ENCODE measurements around the gene GNG10.

Gene GNG10

GRCh38 chr9:111631214-111631971 is 30.0 kb upstream of the GNG10 start, which contains the start of gene DNAJC25:
Gene DNAJC25, plus strand, starts transcription at chr9:111631334. Its CDS starts 74 bp downstream, at chr9:111631408.
- Histone ChIP-seq H3K9ac (ENCODE audit: low read length in 2 of 2) (peak within 1 kb of the TSS; percentile 90), H3K4me3 (ENCODE audit: low read length in 2 of 2) (peak within 1 kb of the TSS; percentile 84 to 94), H3K36me3 (ENCODE audit: control insufficient read depth in 2 of 2, insufficient read depth in 2 of 2, low read length in 2 of 2) (no peaks in the 10 kb centered on the region), H3K27me3 (ENCODE audit: control insufficient read depth in 1 of 2, insufficient read depth in 2 of 2, low read length in 2 of 2) (no peaks in the 10 kb centered on the region), H3K9me3 (ENCODE audit: control insufficient read depth in 2 of 2, low read length in 2 of 2) (no peaks in the 10 kb centered on the region), H3K4me1 (ENCODE audit: control insufficient read depth, insufficient read depth, low read length) (peaks cover 12% of the 10 kb centered on the region), H3K27ac (ENCODE audit: low read length) (peak within 1 kb of the TSS; percentile 46)

- H3K4me3 ChIP-seq (ENCODE audit: low read length in 2 of 2), result peak overlapping the region; percentile 84 to 94
- H3K36me3 ChIP-seq (ENCODE audit: control insufficient read depth in 2 of 2, insufficient read depth in 2 of 2, low read length in 2 of 2), result no peaks in the 10 kb centered on the region
- peak overlapping the region; percentile 48 to 90 for H3K9ac ChIP-seq (ENCODE audit: low read length in 2 of 2)
- peak overlapping the region; percentile 46 for H3K27ac ChIP-seq (ENCODE audit: low read length)
- no peaks in the 10 kb centered on the region for H3K27me3 ChIP-seq (ENCODE audit: control insufficient read depth in 1 of 2, insufficient read depth in 2 of 2, low read length in 2 of 2)
- peaks cover 12% of the 10 kb centered on the region for H3K4me1 ChIP-seq (ENCODE audit: control insufficient read depth, insufficient read depth, low read length)
- H3K9me3 ChIP-seq (ENCODE audit: control insufficient read depth in 2 of 2, low read length in 2 of 2), result no peaks in the 10 kb centered on the region
Measured at GRCh38 chr9:111632060-111632459, 29.3 kb upstream of the GNG10 start.

- no peak overlapping the region for H3K4me3 ChIP-seq (ENCODE audit: low read length in 2 of 2)
- no peaks in the 10 kb centered on the region for H3K9me3 ChIP-seq (ENCODE audit: control insufficient read depth in 2 of 2, low read length in 2 of 2)
- no peaks in the 10 kb centered on the region for H3K27me3 ChIP-seq (ENCODE audit: control insufficient read depth in 1 of 2, insufficient read depth in 2 of 2, low read length in 2 of 2)
- peak overlapping the region in 1 of 2 donors; percentile 90 for H3K9ac ChIP-seq (ENCODE audit: low read length in 2 of 2)
- no peak overlapping the region for H3K27ac ChIP-seq (ENCODE audit: low read length)
- H3K36me3 ChIP-seq (ENCODE audit: control insufficient read depth in 2 of 2, insufficient read depth in 2 of 2, low read length in 2 of 2), result no peaks in the 10 kb centered on the region
- H3K4me1 ChIP-seq (ENCODE audit: control insufficient read depth, insufficient read depth, low read length), result peaks cover 12% of the 10 kb centered on the region
Measured at GRCh38 chr9:111632695-111633388, 28.6 kb upstream of the GNG10 start.

GRCh38 chr9:111633389-111633736 is 28.0 kb upstream of the GNG10 start:
- Histone ChIP-seq H3K4me3 (ENCODE audit: low read length in 2 of 2) (no peak overlapping the region), H3K9ac (ENCODE audit: low read length in 2 of 2) (no peak overlapping the region), H3K4me1 (ENCODE audit: control insufficient read depth, insufficient read depth, low read length) (peaks cover 12% of the 10 kb centered on the region), H3K27ac (ENCODE audit: low read length) (no peak overlapping the region), H3K36me3 (ENCODE audit: control insufficient read depth in 2 of 2, insufficient read depth in 2 of 2, low read length in 2 of 2) (no peaks in the 10 kb centered on the region), H3K9me3 (ENCODE audit: control insufficient read depth in 2 of 2, low read length in 2 of 2) (no peaks in the 10 kb centered on the region), H3K27me3 (ENCODE audit: control insufficient read depth in 1 of 2, insufficient read depth in 2 of 2, low read length in 2 of 2) (no peaks in the 10 kb centered on the region)

GRCh38 chr9:111634860-111635259 is 26.5 kb upstream of the GNG10 start:
- Histone ChIP-seq H3K36me3 (ENCODE audit: control insufficient read depth in 2 of 2, insufficient read depth in 2 of 2, low read length in 2 of 2) (no peaks in the 10 kb centered on the region), H3K9ac (ENCODE audit: low read length in 2 of 2) (no peak overlapping the region), H3K4me1 (ENCODE audit: control insufficient read depth, insufficient read depth, low read length) (peaks cover 12% of the 10 kb centered on the region), H3K9me3 (ENCODE audit: control insufficient read depth in 2 of 2, low read length in 2 of 2) (no peaks in the 10 kb centered on the region), H3K27ac (ENCODE audit: low read length) (no peak overlapping the region), H3K27me3 (ENCODE audit: control insufficient read depth in 1 of 2, insufficient read depth in 2 of 2, low read length in 2 of 2) (no peaks in the 10 kb centered on the region), H3K4me3 (ENCODE audit: low read length in 2 of 2) (no peak overlapping the region)

- Histone ChIP-seq H3K9me3 (ENCODE audit: control insufficient read depth in 2 of 2, low read length in 2 of 2) (no peaks in the 10 kb centered on the region), H3K4me3 (ENCODE audit: low read length in 2 of 2) (no peak overlapping the region), H3K36me3 (ENCODE audit: control insufficient read depth in 2 of 2, insufficient read depth in 2 of 2, low read length in 2 of 2) (no peaks in the 10 kb centered on the region), H3K9ac (ENCODE audit: low read length in 2 of 2) (no peak overlapping the region), H3K4me1 (ENCODE audit: control insufficient read depth, insufficient read depth, low read length) (no peaks in the 10 kb centered on the region), H3K27me3 (ENCODE audit: control insufficient read depth in 1 of 2, insufficient read depth in 2 of 2, low read length in 2 of 2) (no peaks in the 10 kb centered on the region), H3K27ac (ENCODE audit: low read length) (no peak overlapping the region)
Measured at GRCh38 chr9:111637421-111637950, 23.9 kb upstream of the GNG10 start.

GRCh38 chr9:111644195-111644772 is 17.1 kb upstream of the GNG10 start:
- Histone ChIP-seq H3K27me3 (ENCODE audit: control insufficient read depth in 1 of 2, insufficient read depth in 2 of 2, low read length in 2 of 2) (no peaks in the 10 kb centered on the region), H3K27ac (ENCODE audit: low read length) (no peak overlapping the region)

GRCh38 chr9:111645806-111646205 is 15.6 kb upstream of the GNG10 start:
- H3K36me3 ChIP-seq (ENCODE audit: control insufficient read depth in 2 of 2, insufficient read depth in 2 of 2, low read length in 2 of 2), result peaks cover 2 to 10% of the 10 kb centered on the region in 2 donors
- H3K4me1 ChIP-seq (ENCODE audit: control insufficient read depth, insufficient read depth, low read length), result no peaks in the 10 kb centered on the region
- no peak overlapping the region for H3K27ac ChIP-seq (ENCODE audit: low read length)

More at GRCh38 chr9:111644195-111644772, 17.1 kb upstream of the GNG10 start:
- Histone ChIP-seq H3K4me1 (ENCODE audit: control insufficient read depth, insufficient read depth, low read length) (no peaks in the 10 kb centered on the region), H3K36me3 (ENCODE audit: control insufficient read depth in 2 of 2, insufficient read depth in 2 of 2, low read length in 2 of 2) (peaks cover 2 to 5% of the 10 kb centered on the region in 2 donors), H3K4me3 (ENCODE audit: low read length in 2 of 2) (no peak overlapping the region), H3K9me3 (ENCODE audit: control insufficient read depth in 2 of 2, low read length in 2 of 2) (no peaks in the 10 kb centered on the region), H3K9ac (ENCODE audit: low read length in 2 of 2) (no peak overlapping the region)

GRCh38 chr9:111646417-111646816 is 15.0 kb upstream of the GNG10 start:
- Histone ChIP-seq H3K36me3 (ENCODE audit: control insufficient read depth in 2 of 2, insufficient read depth in 2 of 2, low read length in 2 of 2) (peaks cover 2 to 10% of the 10 kb centered on the region in 2 donors), H3K9ac (ENCODE audit: low read length in 2 of 2) (no peak overlapping the region), H3K9me3 (ENCODE audit: control insufficient read depth in 2 of 2, low read length in 2 of 2) (no peaks in the 10 kb centered on the region)

More at GRCh38 chr9:111645806-111646205, 15.6 kb upstream of the GNG10 start:
- Histone ChIP-seq H3K4me3 (ENCODE audit: low read length in 2 of 2) (no peak overlapping the region), H3K27me3 (ENCODE audit: control insufficient read depth in 1 of 2, insufficient read depth in 2 of 2, low read length in 2 of 2) (no peaks in the 10 kb centered on the region), H3K9ac (ENCODE audit: low read length in 2 of 2) (no peak overlapping the region), H3K9me3 (ENCODE audit: control insufficient read depth in 2 of 2, low read length in 2 of 2) (no peaks in the 10 kb centered on the region)

GRCh38 chr9:111648066-111648465 is 13.3 kb upstream of the GNG10 start:
- no peak overlapping the region for H3K4me3 ChIP-seq (ENCODE audit: low read length in 2 of 2)
- no peaks in the 10 kb centered on the region for H3K4me1 ChIP-seq (ENCODE audit: control insufficient read depth, insufficient read depth, low read length)
- no peak overlapping the region for H3K9ac ChIP-seq (ENCODE audit: low read length in 2 of 2)
- H3K36me3 ChIP-seq (ENCODE audit: control insufficient read depth in 2 of 2, insufficient read depth in 2 of 2, low read length in 2 of 2), result peaks cover 2 to 10% of the 10 kb centered on the region in 2 donors
- H3K27me3 ChIP-seq (ENCODE audit: control insufficient read depth in 1 of 2, insufficient read depth in 2 of 2, low read length in 2 of 2), result no peaks in the 10 kb centered on the region
- no peak overlapping the region for H3K27ac ChIP-seq (ENCODE audit: low read length)
- no peaks in the 10 kb centered on the region for H3K9me3 ChIP-seq (ENCODE audit: control insufficient read depth in 2 of 2, low read length in 2 of 2)

More at GRCh38 chr9:111646417-111646816, 15.0 kb upstream of the GNG10 start:
- Histone ChIP-seq H3K4me3 (ENCODE audit: low read length in 2 of 2) (no peak overlapping the region), H3K4me1 (ENCODE audit: control insufficient read depth, insufficient read depth, low read length) (no peaks in the 10 kb centered on the region), H3K27ac (ENCODE audit: low read length) (no peak overlapping the region), H3K27me3 (ENCODE audit: control insufficient read depth in 1 of 2, insufficient read depth in 2 of 2, low read length in 2 of 2) (no peaks in the 10 kb centered on the region)
